HepG2 (cell line): Measurements from ENCODE around the gene GJC2. TPM values are rescaled to one million over a fixed set of nuclear protein-coding genes. Genes with fewer than 3 reads are reported as not detected.

ENCODE experiments used
- REST ChIP-seq, 2 experiments: IDR thresholded peaks; 2 replicates each; pipeline ENCODE4 v1.6.1; 2011 to 2012; ENCODE audit warnings: low read length in 2 of 2, borderline replicate concordance in 1 of 2, low read depth in 1 of 2, mild to moderate bottlenecking in 1 of 2, moderate library complexity in 1 of 2
- TARDBP ChIP-seq: sonication (generic); formaldehyde crosslinking; IDR thresholded peaks from 2 replicates; pipeline ENCODE4 v1.8.0; 2022; ENCODE audit warnings: mild to moderate bottlenecking, missing genetic modification reagents
- ZBTB39 ChIP-seq: sonication (generic); formaldehyde crosslinking; IDR thresholded peaks from 2 replicates; pipeline ENCODE4 v1.5.0; 2020; ENCODE audit warnings: missing genetic modification reagents
- ZNF451 ChIP-seq: sonication (generic); formaldehyde crosslinking; IDR thresholded peaks from 2 replicates; pipeline ENCODE4 v1.5.0; 2020; ENCODE audit warnings: mild to moderate bottlenecking, missing genetic modification reagents
- ZNF513 ChIP-seq: sonication (generic); formaldehyde crosslinking; conservative IDR thresholded peaks from 2 replicates; pipeline ENCODE4 v1.5.0; 2020; ENCODE audit warnings: missing genetic modification reagents
- ZNF703 ChIP-seq: sonication (generic); formaldehyde crosslinking; IDR thresholded peaks from 2 replicates; pipeline ENCODE4 v1.5.1; 2020; ENCODE audit warnings: missing genetic modification reagents, mild to moderate bottlenecking, moderate library complexity, borderline replicate concordance
- ZNF747 ChIP-seq: sonication (generic); formaldehyde crosslinking; IDR thresholded peaks from 2 replicates; pipeline ENCODE4 v1.8.1; 2023; ENCODE audit warnings: missing genetic modification reagents, mild to moderate bottlenecking, borderline replicate concordance
- polyA plus RNA-seq, 8 experiments: library from polyadenylated mRNA; depleted of rRNA in 3 of 8; stranded (reverse) in 7 of 8; unstranded in 1 of 8; fragments of >200 nt; fragmentation: Illumina TruSeq in 4 of 8; extraction: Trizol in 4 of 8; gene quantifications; 2 replicates each; pipeline versions ENCODE4 v1.2.1 to v1.2.3, GENCODE V29; 2011 to 2016; ENCODE audit warnings: low read depth in 4 of 8, missing spikeins in 1 of 8, mixed read lengths in 1 of 8; ENCODE audit not compliant: insufficient read depth in 1 of 8
- total RNA-seq, 5 experiments: library from RNA; depleted of rRNA; stranded (reverse); fragments of >200 nt; fragmentation: Illumina TruSeq; extraction: Trizol; gene quantifications; 2 replicates each; pipeline ENCODE4 v1.2.3, GENCODE V29; 2016; ENCODE audit warnings: low read depth in 1 of 5

The GJC2 gene
- total and polyA plus RNA-seq, 2 of the 13 experiments (the other 11 are each of a cell fraction or from before 2014, with no cell fraction given), result 1.6 to 3.8 TPM

GRCh38 chr1:228151180-228151925 is 1.6 kb downstream of the GJC2 start (continued):
- TF ChIP-seq ZBTB39 (0 out of 2 replicates have a peak, but pooled peaks have one; percentile 27), ZNF703 (CRISPR knock-in tag) (no peak), TARDBP (CRISPR knock-in tag) (no peak), REST (IDR thresholded peaks at IDR 0.05; ENCODE audit: borderline replicate concordance in 1 of 2, low read depth in 1 of 2, low read length in 2 of 2) (no peak), ZNF747 (CRISPR knock-in tag) (no peak), ZNF513 (no peak), ZNF451 (CRISPR knock-in tag) (no peak)
